Mucosa of descending colon (tissue), 3 donors: ENCODE measurements around the gene BACH2. TPM values are rescaled to one million over a fixed set of nuclear protein-coding genes. Genes with fewer than 3 reads are reported as not detected.
"Not testable (repeated sequence)": the region's sequence is repeated elsewhere in the genome, so short reads cannot be mapped to it uniquely, and the experiment has no call there.

Source experiments
- ATAC-seq: fragments of 200-7000 bp; cut with Tn5 transposase; one replicate; pipeline ENCODE4 v1.9.1; 2020; ENCODE audit warnings: mild to moderate bottlenecking, moderate library complexity
- DNase-seq, 3 donors: peaks; one replicate each; pipeline ENCODE4 v3.0.0-alpha.2; 2020
- H3K36me3 ChIP-seq: fragments of 200-600 bp; one replicate; pipeline ENCODE4 v1.8.0; 2021; ENCODE audit warnings: low read depth, mild to moderate bottlenecking
- H3K4me1 ChIP-seq: fragments of 200-600 bp; one replicate; pipeline ENCODE4 v1.8.0; 2021; ENCODE audit warnings: low read depth, mild to moderate bottlenecking
- H3K4me3 ChIP-seq: fragments of 200-600 bp; one replicate; pipeline ENCODE4 v1.8.0; 2021; ENCODE audit warnings: mild to moderate bottlenecking
- H3K9me3 ChIP-seq: fragments of 200-600 bp; one replicate; pipeline ENCODE4 v1.8.0; 2021; ENCODE audit warnings: mild to moderate bottlenecking
- CTCF ChIP-seq: fragments of 200-600 bp; IDR thresholded peaks from one replicate; pipeline ENCODE4 v1.8.0; 2022; ENCODE audit warnings: antibody characterized with exemption, mild to moderate bottlenecking
- intact Hi-C, 2 donors: fragments of 100-400 bp; cut with DNase I in 1 of 2; cut with micrococcal nuclease in 1 of 2; formaldehyde crosslinking; loops; one replicate each; pipeline versions ENCODE4 v1.11.0 to v1.11.1; 2022; cut with DNase I, micrococcal nuclease
- total RNA-seq, 3 donors: library from RNA; stranded (reverse); fragmentation: NEBNext Ultra II Directional in 2 of 3; extraction: Animal tissue kit (Norgen Biotek cat#: 25700) in 2 of 3; gene quantifications; one replicate each; pipeline versions ENCODE4 v1.2.1 to v1.2.4, GENCODE V29; 2021 to 2023
- donor health status: DM: no; HTN: no; CAD: no; lungs with moderate emphysema.
- donor health status: DM: no; HTN: no; CAD: no.
- donor health status: DM: no; HTN: yes; CAD: no.

Gene BACH2
- total RNA-seq, 3 donors from 2014 or later: 0.96 to 1.6 (median 1.2) TPM

- no peak overlapping the region for H3K4me3 ChIP-seq
- no peak for ATAC-seq
- intact Hi-C loops: no loop called here
- no peaks in the 10 kb centered on the region for H3K9me3 ChIP-seq
- H3K36me3 ChIP-seq: no peaks in the 10 kb centered on the region
- TF ChIP-seq CTCF: no peak
- no peaks in the 10 kb centered on the region for H3K4me1 ChIP-seq
- no peak for DNase-seq
Measured at GRCh38 chr6:90135667-90136066, 161.0 kb downstream of the BACH2 start.

- H3K9me3 ChIP-seq, H3K4me3 ChIP-seq, H3K36me3 ChIP-seq, intact Hi-C loops, DNase-seq, ATAC-seq, H3K4me1 ChIP-seq: not testable (repeated sequence)
Measured at GRCh38 chr6:90133664-90134063, 163.0 kb downstream of the BACH2 start.

GRCh38 chr6:90131614-90132423 lies 164.8 kb downstream of the BACH2 start:
- ATAC-seq (no peak), DNase-seq (peak in 2 of 3 donors; percentile 12 to 60)
- Histone ChIP-seq H3K36me3 (no peaks in the 10 kb centered on the region), H3K4me1 (no peaks in the 10 kb centered on the region), H3K4me3 (no peak overlapping the region), H3K9me3 (no peaks in the 10 kb centered on the region)
- intact Hi-C loops: no loop called here
- TF ChIP-seq CTCF: no peak

- TF ChIP-seq CTCF: no peak
- DNase-seq (no peak), ATAC-seq (no peak)
- intact Hi-C loops: no loop called here
- H3K9me3 ChIP-seq: no peaks in the 10 kb centered on the region
- no peak overlapping the region for H3K4me3 ChIP-seq
- H3K36me3 ChIP-seq: no peaks in the 10 kb centered on the region
- no peaks in the 10 kb centered on the region for H3K4me1 ChIP-seq
Measured at GRCh38 chr6:90131125-90131524, 165.5 kb downstream of the BACH2 start.

- ATAC-seq, DNase-seq, H3K9me3 ChIP-seq, H3K4me1 ChIP-seq, intact Hi-C loops, H3K4me3 ChIP-seq, H3K36me3 ChIP-seq: not testable (repeated sequence)
Measured at GRCh38 chr6:90128687-90129086, 168.0 kb downstream of the BACH2 start.

- no peaks in the 10 kb centered on the region for H3K36me3 ChIP-seq
- DNase-seq (no peak), ATAC-seq (no peak)
- intact Hi-C loops: no loop called here
- H3K4me1 ChIP-seq: no peaks in the 10 kb centered on the region
- no peak for TF ChIP-seq CTCF
- H3K4me3 ChIP-seq: no peak overlapping the region
- H3K9me3 ChIP-seq: no peaks in the 10 kb centered on the region
Measured at GRCh38 chr6:90127595-90127994, 169.0 kb downstream of the BACH2 start.

- Histone ChIP-seq H3K9me3 (no peaks in the 10 kb centered on the region), H3K4me1 (no peaks in the 10 kb centered on the region), H3K36me3 (no peaks in the 10 kb centered on the region), H3K4me3 (no peak overlapping the region)
- TF ChIP-seq CTCF: no peak
- DNase-seq (no peak), ATAC-seq (no peak)
- intact Hi-C loops: no loop called here
Measured at GRCh38 chr6:90126839-90127238, 169.8 kb downstream of the BACH2 start.
